Lower leg skin (tissue), 4 donors: Measurements from ENCODE around the gene CIB4. TPM values are rescaled to one million over a fixed set of nuclear protein-coding genes. Genes with fewer than 3 reads are reported as not detected.

Source experiments
- DNase-seq, 2 donors: peaks; one replicate each; pipeline ENCODE4 v3.0.0-alpha.2; 2019; ENCODE audit warnings: low spot score in 2 of 2
- H3K4me3 ChIP-seq: fragments of 200-600 bp; sonication (generic); 2 replicates; pipeline ENCODE4 v1.5.1; 2017; ENCODE audit warnings: mild to moderate bottlenecking, low read depth; ENCODE audit not compliant: poor library complexity, severe bottlenecking
- CTCF ChIP-seq, 3 donors: fragments of 450-650 bp; IDR thresholded peaks; one replicate each; pipeline ENCODE4 v1.5.1; 2016; ENCODE audit warnings: antibody characterized with exemption in 3 of 3, mild to moderate bottlenecking in 3 of 3, moderate library complexity in 2 of 3
- POLR2A ChIP-seq, 2 donors: fragments of 450-650 bp; IDR thresholded peaks; one replicate each; pipeline ENCODE4 v1.6.1; 2016 to 2017; ENCODE audit warnings: antibody characterized with exemption in 2 of 2, mild to moderate bottlenecking in 1 of 2, moderate library complexity in 1 of 2
- WGBS, 2 donors: methylation state at CpG; one replicate each; pipeline ENCODE4 v1.1.5; 2018; 5-methylcytosine and 5-hydroxymethylcytosine counted together
- intact Hi-C: fragments of 100-400 bp; cut with DNase I; formaldehyde crosslinking; loops from one replicate; pipeline ENCODE4 v1.15.0; 2023; ENCODE audit warnings: low total_unique reads
- total RNA-seq, 4 donors: library from RNA; depleted of rRNA; stranded (reverse); fragments of >200 nt; gene quantifications; one replicate each; pipeline ENCODE4 v1.1.0, GENCODE V29; 2016

CIB4 gene
- total RNA-seq, 4 donors from 2014 or later = not detected

GRCh38 chr2:26629346-26629630 is 11.9 kb downstream of the CIB4 start:
- no peak for TF ChIP-seq CTCF (IDR thresholded peaks at IDR 0.05)
- no peak for TF ChIP-seq POLR2A (IDR thresholded peaks at IDR 0.05)

GRCh38 chr2:26628561-26629345 is 12.4 kb downstream of the CIB4 start:
- no peak overlapping the region for H3K4me3 ChIP-seq
- intact Hi-C loops = no loop called here
- WGBS, 2 donors = 79 to 94% methylated on average over 8 to 9 of the region's 9 CpGs
- no peak for TF ChIP-seq CTCF (IDR thresholded peaks at IDR 0.05)
- DNase-seq = no peak

More at GRCh38 chr2:26629346-26629630, 11.9 kb downstream of the CIB4 start:
- DNase-seq = no peak
- intact Hi-C loops = no loop called here
- H3K4me3 ChIP-seq = no peak overlapping the region
- WGBS, 2 donors = 76% methylated on average over 5 of the region's 5 CpGs

GRCh38 chr2:26627350-26628105 is 13.6 kb downstream of the CIB4 start:
- TF ChIP-seq POLR2A (IDR thresholded peaks at IDR 0.05) (no peak), CTCF (IDR thresholded peaks at IDR 0.05) (no peak)
- no peak for DNase-seq
- intact Hi-C loops = no loop called here
- H3K4me3 ChIP-seq = no peak overlapping the region
- 71 to 75% methylated on average over 10 of the region's 10 CpGs for whole genome bisulfite sequencing, 2 donors

- no peak for TF ChIP-seq CTCF (IDR thresholded peaks at IDR 0.05)
- TF ChIP-seq POLR2A (IDR thresholded peaks at IDR 0.05) = no peak
- H3K4me3 ChIP-seq = no peak overlapping the region
- intact Hi-C loops = no loop called here
- 92 to 94% methylated on average over 3 of the region's 3 CpGs for WGBS, 2 donors
- DNase-seq = no peak
These were observed 14.6 kb downstream of the CIB4 start for GRCh38 chr2:26626606-26627005.

GRCh38 chr2:26623541-26624495 is 17.3 kb downstream of the CIB4 start:
- WGBS, 2 donors = 69 to 72% methylated on average over 19 of the region's 19 CpGs
- intact Hi-C loops = no loop called here
- TF ChIP-seq CTCF (IDR thresholded peaks at IDR 0.05) (no peak), POLR2A (IDR thresholded peaks at IDR 0.05) (no peak)
- DNase-seq = peak in 1 of 2 donors; percentile 80
- H3K4me3 ChIP-seq = no peak overlapping the region
